Lower lobe of right lung (tissue), 2 donors: ENCODE data around the gene CNTF. TPM values are rescaled to one million over a fixed set of nuclear protein-coding genes. Genes with fewer than 3 reads are reported as not detected.

Source experiments
- ATAC-seq, 2 donors: fragments of 200-7000 bp; cut with Tn5 transposase; one replicate each; pipeline ENCODE4 v1.9.1; 2020 to 2022; ENCODE audit warnings: mild to moderate bottlenecking in 2 of 2, moderate library complexity in 2 of 2
- DNase-seq: peaks from one replicate; pipeline ENCODE4 v3.0.0-alpha.2; 2020
- H3K27ac ChIP-seq: fragments of 200-600 bp; one replicate; pipeline ENCODE4 v1.8.0; 2022
- H3K27me3 ChIP-seq: fragments of 200-600 bp; one replicate; pipeline ENCODE4 v1.8.0; 2022; ENCODE audit warnings: low read depth
- H3K36me3 ChIP-seq: fragments of 200-600 bp; one replicate; pipeline ENCODE4 v1.8.0; 2022; ENCODE audit warnings: mild to moderate bottlenecking
- H3K4me1 ChIP-seq: fragments of 200-600 bp; one replicate; pipeline ENCODE4 v1.8.0; 2022
- H3K4me3 ChIP-seq: fragments of 200-600 bp; one replicate; pipeline ENCODE4 v1.8.0; 2022; ENCODE audit warnings: mild to moderate bottlenecking
- H3K9me3 ChIP-seq: fragments of 200-600 bp; one replicate; pipeline ENCODE4 v1.8.0; 2022
- CTCF ChIP-seq: fragments of 200-600 bp; IDR thresholded peaks from one replicate; pipeline ENCODE4 v1.8.0; 2022; ENCODE audit warnings: antibody characterized with exemption, mild to moderate bottlenecking
- intact Hi-C: fragments of 100-400 bp; cut with DNase I; formaldehyde crosslinking; loops from one replicate; pipeline ENCODE4 v1.11.0; 2022
- total RNA-seq: library from RNA; stranded (reverse); fragmentation: NEBNext Ultra II Directional; extraction: Animal tissue kit (Norgen Biotek cat#: 25700); gene quantifications from one replicate; pipeline ENCODE4 v1.2.1, GENCODE V29; 2021
- donor health status: DM: no; HTN: yes; CAD: no; lungs with severe emphysema.

The CNTF gene
- total RNA-seq, 1 donor from 2014 or later, result 1.9 TPM

GRCh38 chr11:58628446-58628845, 6.0 kb downstream of the CNTF start:
- Histone ChIP-seq H3K9me3 (no peaks in the 10 kb centered on the region), H3K4me3 (no peak overlapping the region), H3K36me3 (peaks cover 27% of the 10 kb centered on the region), H3K27ac (no peak overlapping the region), H3K27me3 (no peaks in the 10 kb centered on the region), H3K4me1 (peaks cover 11% of the 10 kb centered on the region)
- intact Hi-C loops, result no loop called here
- no peak for TF ChIP-seq CTCF
- DNase-seq (no peak), ATAC-seq (no peak)

- H3K4me3 ChIP-seq, result no peak overlapping the region
- H3K9me3 ChIP-seq, result no peaks in the 10 kb centered on the region
- ATAC-seq, result no peak
- intact Hi-C loops, result no loop called here
- peaks cover 11% of the 10 kb centered on the region for H3K4me1 ChIP-seq
- H3K36me3 ChIP-seq, result peaks cover 13% of the 10 kb centered on the region
- DNase-seq, result no peak
- H3K27ac ChIP-seq, result no peak overlapping the region
- H3K27me3 ChIP-seq, result no peaks in the 10 kb centered on the region
- peak; percentile 43 for TF ChIP-seq CTCF
Measured at GRCh38 chr11:58629857-58630256, 7.4 kb downstream of the CNTF start.

- no peak for TF ChIP-seq CTCF
- ATAC-seq, result no peak
- H3K27ac ChIP-seq, result no peak overlapping the region
- peaks cover 11% of the 10 kb centered on the region for H3K4me1 ChIP-seq
- no peak for DNase-seq
- H3K27me3 ChIP-seq, result no peaks in the 10 kb centered on the region
- H3K9me3 ChIP-seq, result no peaks in the 10 kb centered on the region
- intact Hi-C loops, result no loop called here
- no peak overlapping the region for H3K4me3 ChIP-seq
- H3K36me3 ChIP-seq, result no peaks in the 10 kb centered on the region
Measured at GRCh38 chr11:58631378-58631777, 8.9 kb downstream of the CNTF start.

- Histone ChIP-seq H3K4me1 (peaks cover under 1% of the 10 kb centered on the region), H3K27me3 (no peaks in the 10 kb centered on the region), H3K36me3 (no peaks in the 10 kb centered on the region), H3K9me3 (no peaks in the 10 kb centered on the region), H3K4me3 (no peak overlapping the region), H3K27ac (no peak overlapping the region)
- no peak for ATAC-seq
- no peak for TF ChIP-seq CTCF
- DNase-seq, result no peak
- intact Hi-C loops, result no loop called here
Measured at GRCh38 chr11:58632510-58632909, 10.0 kb downstream of the CNTF start.

GRCh38 chr11:58636587-58636986, 14.1 kb downstream of the CNTF start:
- Histone ChIP-seq H3K4me3 (no peak overlapping the region), H3K9me3 (no peaks in the 10 kb centered on the region), H3K27me3 (no peaks in the 10 kb centered on the region), H3K27ac (no peak overlapping the region), H3K4me1 (peaks cover 16% of the 10 kb centered on the region), H3K36me3 (no peaks in the 10 kb centered on the region)
- intact Hi-C loops, result no loop called here
- no peak for ATAC-seq
- DNase-seq, result no peak
- TF ChIP-seq CTCF, result no peak

GRCh38 chr11:58637371-58637770, 14.9 kb downstream of the CNTF start:
- TF ChIP-seq CTCF, result no peak
- no peaks in the 10 kb centered on the region for H3K36me3 ChIP-seq
- no peak for DNase-seq
- no peak overlapping the region for H3K27ac ChIP-seq
- peaks cover 16% of the 10 kb centered on the region for H3K4me1 ChIP-seq
- no peak overlapping the region for H3K4me3 ChIP-seq
- intact Hi-C loops, result no loop called here
- no peak for ATAC-seq
- H3K9me3 ChIP-seq, result no peaks in the 10 kb centered on the region
- no peaks in the 10 kb centered on the region for H3K27me3 ChIP-seq
